Right lobe of liver (tissue), 6 donors: ENCODE measurements around the gene NUDT1. TPM values are rescaled to one million over a fixed set of nuclear protein-coding genes. Genes with fewer than 3 reads are reported as not detected.

Source experiments
- ATAC-seq, 4 donors: fragments of 200-7000 bp; cut with Tn5 transposase; one replicate each; pipeline ENCODE4 v1.9.1; 2020; ENCODE audit warnings: mild to moderate bottlenecking in 4 of 4, moderate library complexity in 4 of 4
- DNase-seq, 3 donors: peaks; one replicate each; pipeline ENCODE4 v3.0.0-alpha.2; 2020
- H3K27ac ChIP-seq, 3 donors: fragments of 200-600 bp; one replicate each; pipeline ENCODE4 v1.8.0; 2022
- H3K27me3 ChIP-seq, 2 donors: fragments of 200-600 bp; one replicate each; pipeline ENCODE4 v1.8.0; 2022
- H3K36me3 ChIP-seq, 4 donors: fragments of 200-600 bp; sonication (generic) in 1 of 4; one replicate each; pipeline versions ENCODE4 v1.5.1 to v1.8.0; 2017 to 2022; ENCODE audit warnings: control low read depth in 1 of 4
- H3K4me1 ChIP-seq, 4 donors: fragments of 200-600 bp; sonication (generic) in 1 of 4; one replicate each; pipeline versions ENCODE4 v1.5.1 to v1.8.0; 2017 to 2022; ENCODE audit warnings: control low read depth in 1 of 4
- H3K4me3 ChIP-seq, 3 donors: fragments of 200-600 bp; one replicate each; pipeline ENCODE4 v1.8.0; 2022
- H3K9me3 ChIP-seq, 4 donors: fragments of 200-600 bp; sonication (generic) in 1 of 4; one replicate each; pipeline versions ENCODE4 v1.5.1 to v1.8.0; 2017 to 2022; ENCODE audit warnings: control low read depth in 1 of 4
- POLR2A ChIP-seq: fragments of 450-650 bp; IDR thresholded peaks from one replicate; pipeline ENCODE4 v1.6.1; 2017; ENCODE audit warnings: antibody characterized with exemption, mild to moderate bottlenecking
- WGBS: methylation state at CpG from one replicate; pipeline ENCODE4 v1.1.6; 2018; ENCODE audit warnings: low coverage, low lambda C conversion rate; ENCODE audit not compliant: insufficient coverage; ENCODE audit errors: missing lambda C conversion rate; 5-methylcytosine and 5-hydroxymethylcytosine counted together
- intact Hi-C, 2 donors: fragments of 100-400 bp; cut with DNase I; formaldehyde crosslinking; loops; one replicate each; pipeline versions ENCODE4 v1.11.2 to v1.14.1; 2022
- total RNA-seq, 6 experiments: library from RNA; depleted of rRNA in 2 of 6; stranded (reverse); fragments of >200 nt in 2 of 6; fragmentation: NEBNext Ultra II Directional in 3 of 6; extraction: Animal tissue kit (Norgen Biotek cat#: 25700) in 3 of 6; gene quantifications; one replicate each; pipeline versions ENCODE4 v1.1.0 to v1.2.4, GENCODE V29; 2016 to 2023
- TF ChIP-seq, protein P1 (sequence below), 4 donors: fragments of 200-600 bp in 3 of 4; fragments of 450-650 bp in 1 of 4; IDR thresholded peaks; one replicate each; pipeline versions ENCODE4 v1.5.1 to v1.8.0; 2016 to 2022; ENCODE audit warnings: antibody characterized with exemption in 4 of 4, mild to moderate bottlenecking in 2 of 4
- donor health status: DM: no; HTN: yes; CAD: no.
- donor health status: DM: no; HTN: no; CAD: no.
- donor health status: DM: no; HTN: no; CAD: no.
- donor health status: DM: no; HTN: yes; CAD: no.
- donor health status: DM: no; HTN: yes; CAD: no.

NUDT1 gene
- total RNA-seq, 6 experiments from 2014 or later: 1.6 to 4.1 (median 2.3) TPM

DNA sequence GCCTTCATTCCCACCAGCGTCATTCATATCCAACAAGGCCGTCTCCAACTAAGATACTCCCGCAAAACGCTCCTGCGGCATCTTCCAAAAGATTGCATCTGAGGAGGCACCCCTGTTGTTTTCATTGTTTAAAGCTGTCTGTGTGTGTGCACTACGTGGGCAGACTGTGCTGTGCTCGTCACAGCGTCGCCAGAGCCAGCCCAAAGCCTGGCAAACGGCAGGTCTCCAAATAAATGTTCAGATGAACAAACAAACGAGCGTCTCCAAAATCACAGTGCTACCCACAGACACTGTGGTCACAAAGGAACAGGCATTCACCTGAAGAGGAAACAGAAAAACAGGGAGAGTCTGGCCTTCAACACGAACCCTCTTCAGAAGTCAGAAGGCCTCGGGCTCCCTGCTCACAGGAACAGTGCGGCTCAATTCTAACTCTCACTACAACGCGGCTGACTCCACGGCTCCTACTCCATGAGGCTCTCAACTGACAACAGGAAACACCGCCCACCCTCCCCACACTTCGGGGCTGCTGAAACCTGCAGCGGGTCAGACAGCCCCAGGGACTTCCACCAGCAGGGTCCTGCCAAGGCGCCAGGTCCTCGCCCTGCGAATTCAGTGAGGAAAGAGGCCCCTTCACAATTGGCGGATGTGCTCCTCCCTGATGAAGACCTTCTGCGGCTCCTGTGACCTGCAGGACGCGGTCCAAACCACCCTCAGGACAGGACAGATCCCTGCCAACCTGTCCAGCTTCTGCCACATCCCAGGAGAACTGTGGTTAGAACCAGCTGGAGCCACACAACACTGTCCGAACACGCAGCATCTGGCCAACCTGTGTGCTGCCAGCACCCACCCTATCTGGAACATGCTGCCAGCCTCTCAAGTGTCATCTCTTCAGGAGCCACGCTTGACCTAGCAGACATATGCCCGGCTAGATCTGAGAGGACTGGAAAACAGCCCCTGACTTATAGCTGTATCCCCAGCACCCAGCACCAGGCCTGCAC, 45.3 kb upstream of the NUDT1 start:
- TF ChIP-seq, protein P1, sequence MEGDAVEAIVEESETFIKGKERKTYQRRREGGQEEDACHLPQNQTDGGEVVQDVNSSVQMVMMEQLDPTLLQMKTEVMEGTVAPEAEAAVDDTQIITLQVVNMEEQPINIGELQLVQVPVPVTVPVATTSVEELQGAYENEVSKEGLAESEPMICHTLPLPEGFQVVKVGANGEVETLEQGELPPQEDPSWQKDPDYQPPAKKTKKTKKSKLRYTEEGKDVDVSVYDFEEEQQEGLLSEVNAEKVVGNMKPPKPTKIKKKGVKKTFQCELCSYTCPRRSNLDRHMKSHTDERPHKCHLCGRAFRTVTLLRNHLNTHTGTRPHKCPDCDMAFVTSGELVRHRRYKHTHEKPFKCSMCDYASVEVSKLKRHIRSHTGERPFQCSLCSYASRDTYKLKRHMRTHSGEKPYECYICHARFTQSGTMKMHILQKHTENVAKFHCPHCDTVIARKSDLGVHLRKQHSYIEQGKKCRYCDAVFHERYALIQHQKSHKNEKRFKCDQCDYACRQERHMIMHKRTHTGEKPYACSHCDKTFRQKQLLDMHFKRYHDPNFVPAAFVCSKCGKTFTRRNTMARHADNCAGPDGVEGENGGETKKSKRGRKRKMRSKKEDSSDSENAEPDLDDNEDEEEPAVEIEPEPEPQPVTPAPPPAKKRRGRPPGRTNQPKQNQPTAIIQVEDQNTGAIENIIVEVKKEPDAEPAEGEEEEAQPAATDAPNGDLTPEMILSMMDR (IDR thresholded peaks at IDR 0.05): no peak
- TF ChIP-seq POLR2A: no peak
- Histone ChIP-seq H3K36me3 (no peaks in the 10 kb centered on the region), H3K27ac (no peak overlapping the region), H3K9me3 (no peaks in the 10 kb centered on the region), H3K27me3 (no peaks in the 10 kb centered on the region), H3K4me1 (no peaks in the 10 kb centered on the region), H3K4me3 (no peak overlapping the region)
- WGBS: 94% methylated on average over 13 of the region's 32 CpGs
- intact Hi-C loops: no loop called here
- ATAC-seq (no peak), DNase-seq (peak in 1 of 3 donors; percentile 26)

DNA sequence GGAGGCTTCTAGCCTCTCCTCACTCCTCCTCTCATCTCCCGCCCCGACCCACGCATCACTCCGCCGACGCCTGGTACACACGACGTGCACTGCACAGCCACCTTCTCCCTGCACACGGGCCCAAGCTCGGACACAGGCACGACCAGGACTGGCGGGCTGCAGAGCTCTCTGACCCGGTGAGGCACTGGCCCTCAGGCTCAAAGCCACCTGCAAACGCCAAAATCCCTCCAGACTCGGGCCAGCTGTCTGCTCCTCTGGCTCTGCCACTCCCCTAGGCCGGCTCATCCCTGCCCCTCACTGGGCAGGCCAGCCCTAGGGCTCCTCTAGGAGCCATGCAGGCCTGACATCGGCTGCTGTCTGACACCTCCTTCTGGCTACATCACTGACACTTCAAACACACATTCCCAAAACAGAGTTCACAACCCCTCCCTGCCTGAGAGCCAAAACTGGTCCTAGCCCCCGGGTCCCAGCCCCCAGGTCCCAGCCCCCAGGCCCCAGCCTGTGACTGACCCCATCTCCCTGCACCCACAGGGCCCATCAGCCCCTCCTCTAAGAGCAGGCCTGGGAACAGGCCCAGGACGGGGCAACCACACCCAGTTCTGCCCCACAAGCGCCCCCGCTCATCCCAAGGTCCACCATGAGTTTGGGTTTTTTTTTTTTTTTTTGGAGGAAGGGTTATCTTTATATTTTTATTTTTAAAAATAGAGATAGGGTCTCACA, 44.4 kb upstream of the NUDT1 start:
- peak in 1 of 3 donors; percentile 29 for DNase-seq
- intact Hi-C loops: no loop called here
- WGBS: 87% methylated on average over 6 of the region's 21 CpGs
- no peak overlapping the region for H3K4me3 ChIP-seq
- H3K27ac ChIP-seq: no peak overlapping the region
- peak in 1 of 4 donors; percentile 5 for ATAC-seq
- no peaks in the 10 kb centered on the region for H3K27me3 ChIP-seq
- no peaks in the 10 kb centered on the region for H3K4me1 ChIP-seq
- H3K36me3 ChIP-seq: no peaks in the 10 kb centered on the region
- TF ChIP-seq, protein P1 (IDR thresholded peaks at IDR 0.05): no peak
- no peak for TF ChIP-seq POLR2A
- no peaks in the 10 kb centered on the region for H3K9me3 ChIP-seq

DNA sequence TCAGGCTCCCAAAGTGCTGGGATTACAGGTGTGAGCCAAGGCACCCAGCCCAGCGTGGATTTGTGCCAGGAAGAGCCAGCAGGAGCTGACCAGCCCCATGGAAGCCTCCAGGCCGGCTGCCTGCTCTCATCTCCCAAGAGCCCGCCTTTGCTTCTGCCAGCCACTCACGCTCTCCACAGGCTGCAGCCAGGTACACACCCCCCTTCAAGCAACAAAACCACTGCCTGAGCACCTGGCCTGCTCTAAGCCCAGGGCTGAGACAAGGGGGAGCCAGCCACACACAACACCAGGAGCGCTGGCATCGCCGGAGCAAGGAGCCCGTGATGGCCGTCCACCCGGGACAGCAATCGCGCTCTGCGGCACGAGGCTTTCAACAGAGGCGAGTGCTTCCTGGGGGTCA, 43.8 kb upstream of the NUDT1 start:
- intact Hi-C loops: no loop called here
- peak in 1 of 3 donors; percentile 45 for DNase-seq
- Histone ChIP-seq H3K27ac (no peak overlapping the region), H3K4me3 (no peak overlapping the region), H3K36me3 (no peaks in the 10 kb centered on the region), H3K4me1 (no peaks in the 10 kb centered on the region), H3K9me3 (no peaks in the 10 kb centered on the region), H3K27me3 (no peaks in the 10 kb centered on the region)
- 60% methylated on average over 1 of the region's 15 CpGs for WGBS
- no peak for TF ChIP-seq POLR2A
- TF ChIP-seq, protein P1 (IDR thresholded peaks at IDR 0.05): no peak
- peak in 1 of 4 donors; percentile 21 for ATAC-seq

DNA sequence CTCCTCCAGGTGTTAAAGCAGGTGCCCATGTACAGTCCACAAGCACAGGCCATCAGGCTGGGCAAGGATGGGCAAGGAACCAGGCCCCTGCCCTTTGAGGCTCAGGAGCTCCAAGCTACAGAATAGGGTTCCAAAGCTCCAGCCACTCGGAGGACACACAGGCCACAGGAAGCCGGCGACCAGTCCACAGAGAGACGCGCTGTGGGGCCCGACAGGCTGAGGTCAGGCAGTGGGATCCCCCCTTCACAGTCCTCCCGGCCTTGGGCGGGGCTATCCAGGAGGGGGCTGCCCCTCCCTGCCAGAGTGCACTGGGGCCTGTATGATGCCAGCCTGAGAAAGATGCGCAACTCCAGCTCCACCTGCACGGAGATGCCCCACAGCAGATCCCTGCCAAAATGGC, 43.3 kb upstream of the NUDT1 start:
- Histone ChIP-seq H3K27me3 (no peaks in the 10 kb centered on the region), H3K9me3 (no peaks in the 10 kb centered on the region), H3K4me1 (no peaks in the 10 kb centered on the region), H3K4me3 (no peak overlapping the region), H3K36me3 (no peaks in the 10 kb centered on the region), H3K27ac (no peak overlapping the region)
- DNase-seq (peak in 1 of 3 donors; percentile 35), ATAC-seq (no peak)
- WGBS: no CpG with 5 or more reads among the region's 10 CpGs
- intact Hi-C loops: no loop called here
- no peak for TF ChIP-seq POLR2A
- TF ChIP-seq, protein P1 (IDR thresholded peaks at IDR 0.05): no peak
